Activated CD8-positive, alpha-beta memory T cell treated with anti-CD3 and anti-CD28 coated beads, Interleukin-2, amount 10 ng/mL, durations not matched to agents 7 days and 5 days (primary cell): ENCODE data around the gene ATP6AP1. TPM values are rescaled to one million over a fixed set of nuclear protein-coding genes. Genes with fewer than 3 reads are reported as not detected.
A peak's percentile ranks its signal among the peaks of the same experiment; 100 is the strongest.
"Not testable (repeated sequence)": the region's sequence is repeated elsewhere in the genome, so short reads cannot be mapped to it uniquely, and the experiment has no call there.

Experiments used
- ATAC-seq: fragments of 150-1000 bp; cut with Tn5 transposase; one replicate; pipeline ENCODE4 v1.10.0; 2021; ENCODE audit warnings: moderate library complexity
- CTCF ChIA-PET: fragments of 350-600 bp; sonication (Branson Sonifier 250); formaldehyde crosslinking; loops from one replicate; lab custom pipeline; 2021; ENCODE audit warnings: antibody characterized with exemption; lab: Charles Lee
- DNase-seq: peaks from one replicate; pipeline ENCODE4 v3.0.0-alpha.2; 2020
- H3K27ac Mint-ChIP-seq: one replicate; pipeline ENCODE4 v1.8.0; 2021; ENCODE audit warnings: mild to moderate bottlenecking, mixed read lengths
- H3K27me3 Mint-ChIP-seq: one replicate; pipeline ENCODE4 v1.8.0; 2021; ENCODE audit warnings: mixed read lengths
- H3K36me3 Mint-ChIP-seq: one replicate; pipeline ENCODE4 v1.8.0; 2021; ENCODE audit warnings: mild to moderate bottlenecking, mixed read lengths
- H3K4me1 Mint-ChIP-seq: one replicate; pipeline ENCODE4 v1.8.0; 2021; ENCODE audit warnings: mixed read lengths
- H3K4me3 Mint-ChIP-seq: one replicate; pipeline ENCODE4 v1.8.0; 2021; ENCODE audit warnings: mild to moderate bottlenecking, moderate library complexity, mixed read lengths
- H3K9me3 Mint-ChIP-seq: one replicate; pipeline ENCODE4 v1.8.0; 2022; ENCODE audit warnings: low read depth, mixed read lengths
- total RNA-seq, 2 experiments: library from RNA; stranded (reverse); gene quantifications; one replicate each; pipeline ENCODE4 v1.2.3, GENCODE V29; 2021

ATP6AP1 gene
- total RNA-seq, 2 experiments from 2014 or later: 42.0 to 48.4 TPM

- H3K27me3 Mint-ChIP-seq, H3K4me1 Mint-ChIP-seq, H3K36me3 Mint-ChIP-seq, H3K9me3 Mint-ChIP-seq, H3K4me3 Mint-ChIP-seq, CTCF ChIA-PET, H3K27ac Mint-ChIP-seq: not testable (repeated sequence)
- peak; percentile 41 for DNase-seq
- ATAC-seq: peak; percentile 80
These were observed 38.4 kb upstream of the ATP6AP1 start for GRCh38 chrX:154389812-154390747.

GRCh38 chrX:154396363-154396762, 32.1 kb upstream of the ATP6AP1 start:
- not testable (repeated sequence) for ATAC-seq, H3K4me3 Mint-ChIP-seq, H3K27me3 Mint-ChIP-seq, H3K9me3 Mint-ChIP-seq, H3K27ac Mint-ChIP-seq, DNase-seq
- CTCF ChIA-PET: interaction anchor here (0.8 kb wide), 1 partner anchor 23 kb away, joined by 3 read pairs; no protein-coding TSS in a partner anchor
- H3K4me1 Mint-ChIP-seq: peaks cover 20% of the 10 kb centered on the region
- H3K36me3 Mint-ChIP-seq: peaks cover 32% of the 10 kb centered on the region

GRCh38 chrX:154396973-154397887, 31.2 kb upstream of the ATP6AP1 start:
- DNase-seq (peak; percentile 77), ATAC-seq (peak; percentile 58)
- H3K36me3 Mint-ChIP-seq: peaks cover 33% of the 10 kb centered on the region
- peak overlapping the region; percentile 99 for H3K27ac Mint-ChIP-seq
- H3K4me3 Mint-ChIP-seq: peak overlapping the region; percentile 98
- no peaks in the 10 kb centered on the region for H3K27me3 Mint-ChIP-seq
- H3K9me3 Mint-ChIP-seq: no peaks in the 10 kb centered on the region
- CTCF ChIA-PET: interaction anchor here (0.8 to 3.5 kb wide), 4 partner anchors 13 to 23 kb away, joined by 3 to 15 read pairs (median 4); partner anchors contain the start of gene DNASE1L1
- H3K4me1 Mint-ChIP-seq: peaks cover 20% of the 10 kb centered on the region

GRCh38 chrX:154397888-154398667, 30.4 kb upstream of the ATP6AP1 start, which contains the start of gene RPL10:
Gene RPL10 (plus strand): TSS chrX:154398377. CDS start chrX:154398520, 143 bp downstream.
- H3K27ac Mint-ChIP-seq: peak within 1 kb of the TSS; percentile 99
- peaks cover 20% of the 10 kb centered on the region for H3K4me1 Mint-ChIP-seq
- CTCF ChIA-PET: interaction anchor here (0.8 to 3.5 kb wide), 11 partner anchors 9 to 427 kb away, joined by 3 to 15 read pairs (median 4); partner anchors contain the start of genes DNASE1L1, FAM50A and IKBKG
- ATAC-seq: peak; percentile 83
- no peaks in the 10 kb centered on the region for H3K9me3 Mint-ChIP-seq
- H3K36me3 Mint-ChIP-seq: peaks cover 33% of the 10 kb centered on the region
- H3K27me3 Mint-ChIP-seq: no peaks in the 10 kb centered on the region
- DNase-seq: peak; percentile 96
- H3K4me3 Mint-ChIP-seq: peak within 1 kb of the TSS; percentile 98

- peak; percentile 21 for ATAC-seq
- peak; percentile 91 for DNase-seq
- peaks cover 20% of the 10 kb centered on the region for H3K4me1 Mint-ChIP-seq
- peak overlapping the region; percentile 98 for H3K4me3 Mint-ChIP-seq
- H3K27me3 Mint-ChIP-seq: no peaks in the 10 kb centered on the region
- H3K27ac Mint-ChIP-seq: peak overlapping the region; percentile 99
- no peaks in the 10 kb centered on the region for H3K9me3 Mint-ChIP-seq
- H3K36me3 Mint-ChIP-seq: peaks cover 33% of the 10 kb centered on the region
- CTCF ChIA-PET: interaction anchor here (1.0 to 3.5 kb wide), 12 partner anchors 9 to 428 kb away, joined by 3 to 15 read pairs (median 4); partner anchors contain the start of genes ATP6AP1, DNASE1L1, FAM50A and IKBKG
These were observed 29.6 kb upstream of the ATP6AP1 start for GRCh38 chrX:154398668-154399526.

- peak overlapping the region; percentile 99 for H3K27ac Mint-ChIP-seq
- peak overlapping the region; percentile 98 for H3K4me3 Mint-ChIP-seq
- peaks cover 33% of the 10 kb centered on the region for H3K36me3 Mint-ChIP-seq
- ATAC-seq: no peak
- DNase-seq: peak; percentile 62
- H3K27me3 Mint-ChIP-seq: no peaks in the 10 kb centered on the region
- CTCF ChIA-PET: interaction anchor here (1.2 to 3.5 kb wide), 5 partner anchors 10 to 133 kb away, joined by 3 to 15 read pairs (median 7); partner anchors contain the start of genes ATP6AP1, DNASE1L1 and FAM50A
- H3K4me1 Mint-ChIP-seq: peaks cover 20% of the 10 kb centered on the region
- H3K9me3 Mint-ChIP-seq: no peaks in the 10 kb centered on the region
These were observed 28.7 kb upstream of the ATP6AP1 start for GRCh38 chrX:154399527-154400368.

GRCh38 chrX:154400369-154400817, 28.1 kb upstream of the ATP6AP1 start:
- H3K9me3 Mint-ChIP-seq: not testable (repeated sequence)

GRCh38 chrX:154401045-154401799, 27.3 kb upstream of the ATP6AP1 start:
- peaks cover 20% of the 10 kb centered on the region for H3K4me1 Mint-ChIP-seq
- ATAC-seq (no peak), DNase-seq (no peak)
- CTCF ChIA-PET: interaction anchor here (0.8 kb wide), 1 partner anchor 112 kb away, joined by 3 read pairs; no protein-coding TSS in a partner anchor
- no peak overlapping the region for H3K4me3 Mint-ChIP-seq
- H3K36me3 Mint-ChIP-seq: peaks cover 33% of the 10 kb centered on the region
- peak overlapping the region; percentile 67 for H3K27ac Mint-ChIP-seq
- H3K9me3 Mint-ChIP-seq: no peaks in the 10 kb centered on the region
- no peaks in the 10 kb centered on the region for H3K27me3 Mint-ChIP-seq

More at GRCh38 chrX:154400369-154400817, 28.1 kb upstream of the ATP6AP1 start:
- not testable (repeated sequence) for ATAC-seq, DNase-seq, H3K27me3 Mint-ChIP-seq
- CTCF ChIA-PET: interaction anchor here (1.7 to 3.5 kb wide), 3 partner anchors 9 to 132 kb away, joined by 7 to 15 read pairs (median 9); partner anchors contain the start of genes ATP6AP1 and DNASE1L1
- H3K4me3 Mint-ChIP-seq: peak overlapping the region; percentile 98
- H3K4me1 Mint-ChIP-seq: peaks cover 20% of the 10 kb centered on the region
- peaks cover 33% of the 10 kb centered on the region for H3K36me3 Mint-ChIP-seq
- peak overlapping the region; percentile 99 for H3K27ac Mint-ChIP-seq

- Mint-ChIP-seq H3K4me1 (peaks cover 18% of the 10 kb centered on the region), H3K36me3 (peaks cover 33% of the 10 kb centered on the region), H3K9me3 (no peaks in the 10 kb centered on the region), H3K27ac (peak overlapping the region; percentile 19), H3K27me3 (no peaks in the 10 kb centered on the region), H3K4me3 (no peak overlapping the region)
- DNase-seq (no peak), ATAC-seq (no peak)
- CTCF ChIA-PET: interaction anchor here (0.8 kb wide), 1 partner anchor 111 kb away, joined by 3 read pairs; no protein-coding TSS in a partner anchor
These were observed 26.4 kb upstream of the ATP6AP1 start for GRCh38 chrX:154401918-154402621.
